Activated CD4-positive, alpha-beta T cell treated with anti-CD3 and anti-CD28 coated beads for 36 hours (primary cell): Measurements from ENCODE around the gene HOXA3. TPM values are rescaled to one million over a fixed set of nuclear protein-coding genes. Genes with fewer than 3 reads are reported as not detected.

Experiments
- ATAC-seq: fragments of 200-7000 bp; cut with Tn5 transposase; one replicate; pipeline ENCODE4 v1.10.0; 2021; ENCODE audit warnings: mild to moderate bottlenecking, moderate library complexity
- CTCF ChIA-PET: fragments of 350-600 bp; sonication (Branson Sonifier 250); formaldehyde crosslinking; loops from one replicate; lab custom pipeline; 2021; ENCODE audit warnings: antibody characterized with exemption; lab: Charles Lee
- POLR2A ChIA-PET: fragments of 350-600 bp; sonication (Branson Sonifier 250); formaldehyde crosslinking; loops from one replicate; lab custom pipeline; 2021; ENCODE audit warnings: antibody characterized with exemption, inconsistent platforms; lab: Charles Lee
- DNase-seq: peaks from one replicate; pipeline ENCODE4 v3.0.0-alpha.2; 2020
- H3K27ac Mint-ChIP-seq: one replicate; pipeline ENCODE4 v1.8.0; 2021; ENCODE audit warnings: mixed read lengths
- H3K27me3 Mint-ChIP-seq: one replicate; pipeline ENCODE4 v1.8.0; 2021; ENCODE audit warnings: mixed read lengths
- H3K36me3 Mint-ChIP-seq: one replicate; pipeline ENCODE4 v1.8.0; 2021; ENCODE audit warnings: low read depth, mixed read lengths
- H3K4me1 Mint-ChIP-seq: one replicate; pipeline ENCODE4 v1.8.0; 2021; ENCODE audit warnings: mixed read lengths
- H3K4me3 Mint-ChIP-seq: one replicate; pipeline ENCODE4 v1.8.0; 2021; ENCODE audit warnings: mild to moderate bottlenecking, moderate library complexity, mixed read lengths
- H3K9me3 Mint-ChIP-seq: one replicate; pipeline ENCODE4 v1.8.0; 2021; ENCODE audit warnings: low read depth, mixed read lengths
- intact Hi-C, 2 experiments: fragments of 100-400 bp; cut with DNase I in 1 of 2; cut with micrococcal nuclease in 1 of 2; formaldehyde crosslinking; loops; one replicate each; pipeline versions ENCODE4 v1.14.2 to v1.15.1; 2022 to 2024; cut with DNase I, micrococcal nuclease
- total RNA-seq, 2 experiments: library from RNA; stranded (reverse); gene quantifications; one replicate each; pipeline ENCODE4 v1.2.3, GENCODE V29; 2021

The HOXA3 gene
- total RNA-seq, 2 experiments from 2014 or later: not detected

GRCh38 chr7:27176524-27176845 lies 24.1 kb upstream of the HOXA3 start:
- H3K4me1 Mint-ChIP-seq: peaks cover 14% of the 10 kb centered on the region
- DNase-seq (no peak), ATAC-seq (no peak)
- no peak overlapping the region for H3K27ac Mint-ChIP-seq
- peaks cover 53% of the 10 kb centered on the region for H3K27me3 Mint-ChIP-seq
- H3K9me3 Mint-ChIP-seq: no peaks in the 10 kb centered on the region
- POLR2A ChIA-PET: interaction anchor here (0.5 kb wide), 1 partner anchor 9 kb away, joined by 5 read pairs; the partner anchor contains the start of gene HOXA11
- intact Hi-C loops: no loop called here
- H3K36me3 Mint-ChIP-seq: no peaks in the 10 kb centered on the region
- no peak overlapping the region for H3K4me3 Mint-ChIP-seq
- CTCF ChIA-PET: interaction anchor here (0.9 to 1.7 kb wide), 4 partner anchors 12 to 27 kb away, joined by 3 to 6 read pairs (median 4); no protein-coding TSS in a partner anchor

- Mint-ChIP-seq H3K9me3 (no peaks in the 10 kb centered on the region), H3K4me1 (peaks cover 15% of the 10 kb centered on the region), H3K27me3 (peaks cover 53% of the 10 kb centered on the region), H3K27ac (no peak overlapping the region), H3K4me3 (no peak overlapping the region), H3K36me3 (no peaks in the 10 kb centered on the region)
- ChIA-PET POLR2A (no interaction called here), CTCF (interaction anchor here (0.9 to 1.7 kb wide), 4 partner anchors 13 to 26 kb away, joined by 3 to 6 read pairs (median 4); no protein-coding TSS in a partner anchor)
- intact Hi-C loops: no loop called here
- DNase-seq: no peak
- ATAC-seq: no peak
Measured at GRCh38 chr7:27175626-27176523, 23.5 kb upstream of the HOXA3 start.

- Mint-ChIP-seq H3K4me1 (peaks cover 15% of the 10 kb centered on the region), H3K36me3 (no peaks in the 10 kb centered on the region), H3K27ac (no peak overlapping the region), H3K9me3 (no peaks in the 10 kb centered on the region), H3K4me3 (no peak overlapping the region), H3K27me3 (peaks cover 54% of the 10 kb centered on the region)
- intact Hi-C loops: no loop called here
- ChIA-PET CTCF (interaction anchor here (0.6 kb wide), 1 partner anchor 35 kb away, joined by 4 read pairs; no protein-coding TSS in a partner anchor), POLR2A (no interaction called here)
- ATAC-seq: no peak
- no peak for DNase-seq
Measured at GRCh38 chr7:27174874-27175625, 22.7 kb upstream of the HOXA3 start.

GRCh38 chr7:27173956-27174873 lies 21.8 kb upstream of the HOXA3 start, which contains the start of gene HOXA10:
Gene HOXA10 (minus strand): TSS chr7:27174320. CDS start chr7:27174306, 14 bp downstream.
- H3K4me1 Mint-ChIP-seq: peaks cover 9% of the 10 kb centered on the region
- H3K27ac Mint-ChIP-seq: no peak within 1 kb of the TSS
- peaks cover 51% of the 10 kb centered on the region for H3K27me3 Mint-ChIP-seq
- ATAC-seq: no peak
- H3K4me3 Mint-ChIP-seq: peak within 1 kb of the TSS; percentile 28
- H3K9me3 Mint-ChIP-seq: no peaks in the 10 kb centered on the region
- POLR2A ChIA-PET: no interaction called here
- CTCF ChIA-PET: interaction anchor here (0.6 kb wide), 1 partner anchor 36 kb away, joined by 4 read pairs; no protein-coding TSS in a partner anchor
- intact Hi-C loops: loop anchor here in 1 of 2 experiments (2.0 kb wide), 1 partner anchor 17 kb away; the partner anchor contains the start of gene HOXA7
- DNase-seq: no peak
- no peaks in the 10 kb centered on the region for H3K36me3 Mint-ChIP-seq

GRCh38 chr7:27173511-27173955 lies 21.1 kb upstream of the HOXA3 start:
- peak; percentile 60 for ATAC-seq
- Mint-ChIP-seq H3K4me3 (no peak overlapping the region), H3K4me1 (peaks cover 13% of the 10 kb centered on the region), H3K27ac (no peak overlapping the region), H3K9me3 (no peaks in the 10 kb centered on the region), H3K27me3 (peaks cover 52% of the 10 kb centered on the region), H3K36me3 (no peaks in the 10 kb centered on the region)
- DNase-seq: peak; percentile 50
- ChIA-PET CTCF (interaction anchor here (1.0 to 1.6 kb wide), 2 partner anchors 11 to 13 kb away, joined by 4 to 6 read pairs; no protein-coding TSS in a partner anchor), POLR2A (interaction anchor here (0.6 kb wide), 1 partner anchor 312 kb away, joined by 7 read pairs; no protein-coding TSS in a partner anchor)
- intact Hi-C loops: loop anchor here in 1 of 2 experiments (2.0 kb wide), 1 partner anchor 17 kb away; the partner anchor contains the start of gene HOXA7

GRCh38 chr7:27172823-27173510 lies 20.6 kb upstream of the HOXA3 start:
- peak; percentile 31 for DNase-seq
- H3K27ac Mint-ChIP-seq: no peak overlapping the region
- intact Hi-C loops: loop anchor here in 1 of 2 experiments (2.0 kb wide), 1 partner anchor 16 kb away; the partner anchor contains the start of gene HOXA7
- ChIA-PET CTCF (interaction anchor here (0.6 to 1.6 kb wide), 4 partner anchors 10 to 113 kb away, joined by 3 to 6 read pairs (median 4); no protein-coding TSS in a partner anchor), POLR2A (interaction anchor here (0.6 kb wide), 1 partner anchor 312 kb away, joined by 7 read pairs; no protein-coding TSS in a partner anchor)
- H3K4me1 Mint-ChIP-seq: peaks cover 15% of the 10 kb centered on the region
- H3K27me3 Mint-ChIP-seq: peaks cover 56% of the 10 kb centered on the region
- H3K36me3 Mint-ChIP-seq: no peaks in the 10 kb centered on the region
- peak; percentile 14 for ATAC-seq
- H3K4me3 Mint-ChIP-seq: no peak overlapping the region
- no peaks in the 10 kb centered on the region for H3K9me3 Mint-ChIP-seq

- ATAC-seq (no peak), DNase-seq (no peak)
- intact Hi-C loops: loop anchor here in 1 of 2 experiments (2.0 kb wide), 1 partner anchor 16 kb away; the partner anchor contains the start of gene HOXA7
- CTCF ChIA-PET: interaction anchor here (0.6 to 1.6 kb wide), 4 partner anchors 10 to 114 kb away, joined by 3 to 5 read pairs (median 4); no protein-coding TSS in a partner anchor
- Mint-ChIP-seq H3K9me3 (no peaks in the 10 kb centered on the region), H3K4me1 (peaks cover 15% of the 10 kb centered on the region), H3K27me3 (peaks cover 57% of the 10 kb centered on the region), H3K36me3 (no peaks in the 10 kb centered on the region), H3K4me3 (peak overlapping the region; percentile 7), H3K27ac (no peak overlapping the region)
- POLR2A ChIA-PET: no interaction called here
Measured at GRCh38 chr7:27172315-27172774, 20.0 kb upstream of the HOXA3 start.

- no peak for ATAC-seq
- POLR2A ChIA-PET: no interaction called here
Measured at GRCh38 chr7:27171637-27172314, 19.4 kb upstream of the HOXA3 start.

GRCh38 chr7:27171325-27171636 lies 18.9 kb upstream of the HOXA3 start:
- ChIA-PET CTCF (interaction anchor here (1.1 to 1.3 kb wide), 2 partner anchors 18 to 25 kb away, joined by 3 to 5 read pairs; no protein-coding TSS in a partner anchor), POLR2A (no interaction called here)
- H3K27ac Mint-ChIP-seq: no peak overlapping the region
- peaks cover 65% of the 10 kb centered on the region for H3K27me3 Mint-ChIP-seq
- H3K9me3 Mint-ChIP-seq: no peaks in the 10 kb centered on the region
- intact Hi-C loops: loop anchor here in 1 of 2 experiments (2.0 kb wide), 1 partner anchor 80 kb away; no protein-coding TSS in a partner anchor
- no peaks in the 10 kb centered on the region for H3K36me3 Mint-ChIP-seq
- DNase-seq (no peak), ATAC-seq (no peak)
- peaks cover 18% of the 10 kb centered on the region for H3K4me1 Mint-ChIP-seq
- H3K4me3 Mint-ChIP-seq: no peak overlapping the region

More at GRCh38 chr7:27171637-27172314, 19.4 kb upstream of the HOXA3 start:
- intact Hi-C loops: loop anchor here (2.0 kb wide), 2 partner anchors 15 to 79 kb away; partner anchors contain the start of gene HOXA7 (in 1 of the 2)
- no peaks in the 10 kb centered on the region for H3K9me3 Mint-ChIP-seq
- H3K27me3 Mint-ChIP-seq: peaks cover 63% of the 10 kb centered on the region
- no peak overlapping the region for H3K4me3 Mint-ChIP-seq
- no peaks in the 10 kb centered on the region for H3K36me3 Mint-ChIP-seq
- peak overlapping the region; percentile 9 for H3K27ac Mint-ChIP-seq
- CTCF ChIA-PET: interaction anchor here (1.1 to 1.6 kb wide), 4 partner anchors 9 to 24 kb away, joined by 3 to 5 read pairs (median 4); no protein-coding TSS in a partner anchor
- peaks cover 18% of the 10 kb centered on the region for H3K4me1 Mint-ChIP-seq
- peak; percentile 35 for DNase-seq
